HEK293 (cell line): ENCODE results near the gene RCOR3.

Experiments
- KLF16 ChIP-seq: fragments of 450-650 bp; formaldehyde crosslinking; IDR thresholded peaks from 2 replicates; pipeline ENCODE4 v1.5.1; 2017; ENCODE audit warnings: missing biosample characterization, missing genetic modification characterization
- ZNF664 ChIP-seq: fragments of 450-650 bp; formaldehyde crosslinking; IDR thresholded peaks from 2 replicates; pipeline ENCODE4 v1.5.1; 2016; ENCODE audit warnings: missing biosample characterization, missing genetic modification characterization

- TF ChIP-seq KLF16 (no peak), ZNF664 (tag by site-specific recombination) (no peak)
Observed at GRCh38 chr1:211319892-211320291, 60.7 kb downstream of the RCOR3 start.
